AG09319 (cell line): ENCODE data around the gene MRTFA.
"Not testable (repeated sequence)": the region's sequence is repeated elsewhere in the genome, so short reads cannot be mapped to it uniquely, and the experiment has no call there.

ENCODE experiments used
- DNase-seq: peaks from one replicate; pipeline ENCODE4 v3.0.0-alpha.2; 2010; ENCODE audit warnings: low read depth; ENCODE audit errors: extremely low read depth
- TF ChIP-seq, protein P1 (sequence below): IDR thresholded peaks from 2 replicates; pipeline ENCODE4 v1.5.1; 2011; ENCODE audit warnings: low read depth, mild to moderate bottlenecking, inconsistent platforms, low read length, moderate library complexity

MRTFA gene

GRCh38 chr22:40391417-40391816 is 245.1 kb downstream of the MRTFA start:
- TF ChIP-seq, protein P1, sequence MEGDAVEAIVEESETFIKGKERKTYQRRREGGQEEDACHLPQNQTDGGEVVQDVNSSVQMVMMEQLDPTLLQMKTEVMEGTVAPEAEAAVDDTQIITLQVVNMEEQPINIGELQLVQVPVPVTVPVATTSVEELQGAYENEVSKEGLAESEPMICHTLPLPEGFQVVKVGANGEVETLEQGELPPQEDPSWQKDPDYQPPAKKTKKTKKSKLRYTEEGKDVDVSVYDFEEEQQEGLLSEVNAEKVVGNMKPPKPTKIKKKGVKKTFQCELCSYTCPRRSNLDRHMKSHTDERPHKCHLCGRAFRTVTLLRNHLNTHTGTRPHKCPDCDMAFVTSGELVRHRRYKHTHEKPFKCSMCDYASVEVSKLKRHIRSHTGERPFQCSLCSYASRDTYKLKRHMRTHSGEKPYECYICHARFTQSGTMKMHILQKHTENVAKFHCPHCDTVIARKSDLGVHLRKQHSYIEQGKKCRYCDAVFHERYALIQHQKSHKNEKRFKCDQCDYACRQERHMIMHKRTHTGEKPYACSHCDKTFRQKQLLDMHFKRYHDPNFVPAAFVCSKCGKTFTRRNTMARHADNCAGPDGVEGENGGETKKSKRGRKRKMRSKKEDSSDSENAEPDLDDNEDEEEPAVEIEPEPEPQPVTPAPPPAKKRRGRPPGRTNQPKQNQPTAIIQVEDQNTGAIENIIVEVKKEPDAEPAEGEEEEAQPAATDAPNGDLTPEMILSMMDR, result no peak
- no peak for DNase-seq

- no peak for DNase-seq
- TF ChIP-seq, protein P1, result no peak
Measured at GRCh38 chr22:40388231-40388630, 248.3 kb downstream of the MRTFA start.

GRCh38 chr22:40387746-40388145 is 248.8 kb downstream of the MRTFA start:
- no peak for DNase-seq
- TF ChIP-seq, protein P1, result no peak

DNA sequence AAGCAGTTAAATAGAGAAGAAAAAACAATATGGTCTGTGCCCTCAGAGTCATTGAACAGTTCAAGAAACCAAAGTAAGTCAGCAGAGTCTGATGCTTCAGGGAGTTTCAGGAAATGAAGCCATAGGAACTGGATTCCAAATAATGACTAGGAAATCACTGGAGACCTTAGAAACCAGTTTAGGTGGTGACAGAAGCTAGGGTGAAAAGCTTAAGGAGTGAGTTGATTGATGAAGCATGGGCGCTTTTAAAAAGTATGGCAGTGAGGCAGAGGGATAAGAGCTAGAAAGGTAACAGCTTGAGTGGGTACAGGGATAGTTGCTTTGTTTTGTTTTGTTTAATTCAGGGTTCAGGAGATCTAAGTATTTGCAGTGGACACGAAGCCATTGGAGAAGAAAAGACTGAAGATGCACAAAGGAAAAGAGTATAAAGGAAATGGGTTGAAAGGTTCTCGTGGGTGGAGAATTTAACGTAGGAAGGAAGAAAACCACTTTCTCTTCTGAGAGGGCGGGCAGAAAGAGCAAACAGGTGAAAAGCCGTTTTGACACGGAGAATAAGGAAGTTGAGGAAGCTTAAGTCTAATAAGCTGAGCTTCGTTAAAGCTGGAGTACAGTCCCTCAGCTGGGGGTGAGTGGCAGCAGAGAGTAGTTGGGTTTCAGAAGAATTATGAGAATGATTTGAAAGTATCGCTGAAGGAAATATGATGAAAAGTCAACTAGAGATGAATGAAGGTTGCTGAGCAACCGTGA is 251.3 kb downstream of the MRTFA start:
- DNase-seq, result no peak
- TF ChIP-seq, protein P1, result no peak

DNA sequence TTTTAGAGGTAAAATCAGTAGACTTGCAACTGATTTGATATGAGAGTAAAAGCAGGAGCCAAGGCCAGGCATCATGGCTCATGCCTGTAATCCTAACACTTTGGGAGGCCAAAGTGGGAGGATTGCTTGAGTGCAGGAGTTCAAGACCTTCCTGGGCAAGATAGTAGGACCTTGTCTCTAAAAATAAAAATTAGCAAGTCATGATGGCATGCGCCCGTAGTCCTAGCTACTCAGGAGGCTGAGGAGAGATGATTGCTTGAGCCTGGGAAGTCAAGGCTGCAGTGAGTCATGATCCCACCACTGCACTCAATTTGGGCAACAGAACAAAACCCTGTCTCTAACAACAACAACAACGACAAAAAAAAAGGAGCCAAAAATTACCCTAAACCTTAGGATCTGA is 252.6 kb downstream of the MRTFA start:
- DNase-seq, result peak; percentile 20
- TF ChIP-seq, protein P1, result no peak

GRCh38 chr22:40381461-40381860 is 255.1 kb downstream of the MRTFA start:
- no peak for DNase-seq
- TF ChIP-seq, protein P1, result no peak

DNA sequence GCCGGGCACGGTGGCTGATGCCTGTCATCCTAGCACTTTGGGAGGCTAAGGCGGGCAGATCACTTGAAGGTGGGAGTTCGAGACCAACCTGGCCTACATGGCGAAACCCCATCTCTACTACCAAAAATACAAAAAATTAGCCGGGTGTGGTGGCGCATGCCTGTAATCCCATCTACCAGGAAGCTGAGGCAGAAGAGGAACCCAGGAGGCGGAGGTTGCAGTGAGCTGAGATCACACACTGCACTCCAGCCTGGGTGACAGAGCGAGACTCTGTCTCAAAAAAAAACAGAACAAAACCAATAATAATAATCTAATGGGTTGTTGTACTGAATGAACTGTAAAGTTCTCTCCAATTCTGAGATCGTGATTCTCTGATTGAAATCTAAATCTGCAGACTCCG is 258.1 kb downstream of the MRTFA start:
- not testable (repeated sequence) for DNase-seq

DNA sequence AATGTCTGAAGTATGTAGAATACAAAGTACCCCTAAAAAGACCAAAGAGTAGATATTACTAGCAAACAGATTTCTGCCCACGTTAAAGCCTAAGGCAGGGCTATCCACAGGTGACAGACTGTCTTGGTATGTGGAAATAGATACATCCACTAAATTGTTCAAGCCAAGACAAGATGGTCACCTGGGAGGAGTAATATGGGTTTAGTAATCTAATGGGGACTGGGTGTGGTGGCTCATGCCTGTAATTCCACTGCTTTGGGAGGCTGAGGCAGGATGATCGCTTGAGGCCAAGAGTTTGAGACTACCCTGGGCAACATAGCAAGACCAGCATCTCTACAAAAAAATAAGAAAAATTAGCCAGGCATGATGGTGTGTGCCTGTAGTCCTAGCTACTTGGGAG is 258.6 kb downstream of the MRTFA start:
- TF ChIP-seq, protein P1, result no peak
- DNase-seq, result no peak
